Retina (tissue), 1 donor: ENCODE data around the gene TBX15.

Experiments
- DNase-seq: peaks from one replicate; pipeline ENCODE4 v3.0.0-alpha.2; 2016

The TBX15 gene

GRCh38 chr1:118877668-118878396 is 110.3 kb downstream of the TBX15 start:
- no peak for DNase-seq

- no peak for DNase-seq
Observed at GRCh38 chr1:118871582-118872171, 116.5 kb downstream of the TBX15 start.

- no peak for DNase-seq
Observed at GRCh38 chr1:118868387-118868786, 119.8 kb downstream of the TBX15 start.

- no peak for DNase-seq
Observed at GRCh38 chr1:118866330-118866729, 121.8 kb downstream of the TBX15 start.

GRCh38 chr1:118863688-118864087 is 124.5 kb downstream of the TBX15 start:
- DNase-seq: no peak

- DNase-seq: no peak
Observed at GRCh38 chr1:118862755-118863154, 125.4 kb downstream of the TBX15 start.

GRCh38 chr1:118861216-118861615 is 126.9 kb downstream of the TBX15 start:
- no peak for DNase-seq

GRCh38 chr1:118859999-118860398 is 128.1 kb downstream of the TBX15 start:
- DNase-seq: no peak

GRCh38 chr1:118846443-118846842 is 141.7 kb downstream of the TBX15 start:
- DNase-seq: no peak

- no peak for DNase-seq
Observed at GRCh38 chr1:118842452-118843201, 145.5 kb downstream of the TBX15 start.

GRCh38 chr1:118841521-118841920 is 146.6 kb downstream of the TBX15 start:
- DNase-seq: no peak
